22Rv1 (cell line): ENCODE measurements around the gene BPIFB2.

Experiments used
- ZFX ChIP-seq: fragments of 450-650 bp; IDR thresholded peaks from 2 replicates; pipeline ENCODE4 v1.6.1; 2017; ENCODE audit warnings: antibody characterized with exemption, borderline replicate concordance
- TF ChIP-seq, protein P1 (sequence below): fragments of 450-650 bp; IDR thresholded peaks from 2 replicates; pipeline ENCODE4 v1.5.1; 2017; ENCODE audit warnings: mild to moderate bottlenecking

GRCh38 chr20:33053291-33054106 lies 46.0 kb downstream of the BPIFB2 start, which contains the start of gene BPIFB3:
- TF ChIP-seq, protein P1, sequence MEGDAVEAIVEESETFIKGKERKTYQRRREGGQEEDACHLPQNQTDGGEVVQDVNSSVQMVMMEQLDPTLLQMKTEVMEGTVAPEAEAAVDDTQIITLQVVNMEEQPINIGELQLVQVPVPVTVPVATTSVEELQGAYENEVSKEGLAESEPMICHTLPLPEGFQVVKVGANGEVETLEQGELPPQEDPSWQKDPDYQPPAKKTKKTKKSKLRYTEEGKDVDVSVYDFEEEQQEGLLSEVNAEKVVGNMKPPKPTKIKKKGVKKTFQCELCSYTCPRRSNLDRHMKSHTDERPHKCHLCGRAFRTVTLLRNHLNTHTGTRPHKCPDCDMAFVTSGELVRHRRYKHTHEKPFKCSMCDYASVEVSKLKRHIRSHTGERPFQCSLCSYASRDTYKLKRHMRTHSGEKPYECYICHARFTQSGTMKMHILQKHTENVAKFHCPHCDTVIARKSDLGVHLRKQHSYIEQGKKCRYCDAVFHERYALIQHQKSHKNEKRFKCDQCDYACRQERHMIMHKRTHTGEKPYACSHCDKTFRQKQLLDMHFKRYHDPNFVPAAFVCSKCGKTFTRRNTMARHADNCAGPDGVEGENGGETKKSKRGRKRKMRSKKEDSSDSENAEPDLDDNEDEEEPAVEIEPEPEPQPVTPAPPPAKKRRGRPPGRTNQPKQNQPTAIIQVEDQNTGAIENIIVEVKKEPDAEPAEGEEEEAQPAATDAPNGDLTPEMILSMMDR = no peak
- no peak for TF ChIP-seq ZFX
